C4-2B (cell line): ENCODE results near the gene NBEAL2.

Experiments
- CTCF ChIP-seq: fragments of 450-650 bp; conservative IDR thresholded peaks from 2 replicates; pipeline ENCODE4 v1.5.1; 2017; ENCODE audit warnings: mild to moderate bottlenecking
- ZFX ChIP-seq: fragments of 450-650 bp; IDR thresholded peaks from 2 replicates; pipeline ENCODE4 v1.6.1; 2017

- no peak for TF ChIP-seq CTCF
- TF ChIP-seq ZFX = no peak
Measured at GRCh38 chr3:46955157-46955556, 24.3 kb upstream of the NBEAL2 start.
